ENCODE results near the gene SLC27A4.

GRCh38 chr9:128323791-128324190 lies 16.5 kb upstream of the SLC27A4 start:
- TF ChIP-seq CTCF (IDR thresholded peaks at IDR 0.05; ENCODE audit: insufficient read depth, low read length) (no peak), POLR2AphosphoS5 (IDR thresholded peaks at IDR 0.05; ENCODE audit: low read depth) (no peak), SPI1 (IDR thresholded peaks at IDR 0.05; ENCODE audit: borderline replicate concordance, low read depth) (no peak), GABPA (IDR thresholded peaks at IDR 0.05; ENCODE audit: low read depth) (no peak), REST (IDR thresholded peaks at IDR 0.05; ENCODE audit: insufficient replicate concordance, low read depth) (no peak)

All from HL-60 (cell line).